HepG2 (cell line): ENCODE measurements around the gene XPR1. TPM values are rescaled to one million over a fixed set of nuclear protein-coding genes. Genes with fewer than 3 reads are reported as not detected.

Source experiments
- CC2D1A ChIP-seq: sonication (generic); formaldehyde crosslinking; IDR thresholded peaks from 2 replicates; pipeline ENCODE4 v1.8.1; 2023; ENCODE audit warnings: mild to moderate bottlenecking, missing genetic modification reagents
- FOXA3 ChIP-seq: IDR thresholded peaks from 2 replicates; pipeline ENCODE4 v1.6.1; 2016; ENCODE audit warnings: missing genetic modification reagents, missing compliant biosample characterization
- HNF4A ChIP-seq: sonication (generic); formaldehyde crosslinking; IDR thresholded peaks from 2 replicates; pipeline ENCODE4 v1.4.0; 2020; ENCODE audit warnings: missing genetic modification reagents
- HNF4G ChIP-seq, 2 experiments: sonication (generic) in 1 of 2; formaldehyde crosslinking in 1 of 2; IDR thresholded peaks; 2 replicates each; pipeline versions ENCODE4 v1.4.0 to v1.6.1; 2011 to 2020; ENCODE audit warnings: borderline replicate concordance in 2 of 2, low read depth in 2 of 2, mild to moderate bottlenecking in 2 of 2, low read length in 1 of 2, missing genetic modification reagents in 1 of 2, moderate library complexity in 1 of 2
- KLF9 ChIP-seq: IDR thresholded peaks from 2 replicates; pipeline ENCODE4 v1.6.1; 2016; ENCODE audit warnings: low read depth
- KMT2B ChIP-seq: IDR thresholded peaks from 2 replicates; pipeline ENCODE4 v1.6.1; 2016; ENCODE audit warnings: missing genetic modification reagents, missing compliant biosample characterization
- PITX1 ChIP-seq: sonication (generic); formaldehyde crosslinking; IDR thresholded peaks from 2 replicates; pipeline ENCODE4 v1.5.1; 2020; ENCODE audit warnings: mild to moderate bottlenecking, missing genetic modification reagents
- RFX1 ChIP-seq: fragments of 450-650 bp; IDR thresholded peaks from 2 replicates; pipeline ENCODE4 v1.6.1; 2017
- RFXAP ChIP-seq: sonication (generic); formaldehyde crosslinking; IDR thresholded peaks from 2 replicates; pipeline ENCODE4 v1.4.0; 2020; ENCODE audit warnings: missing genetic modification reagents, borderline replicate concordance
- SMAD1 ChIP-seq: sonication (generic); formaldehyde crosslinking; IDR thresholded peaks from 2 replicates; pipeline ENCODE4 v1.4.0; 2020; ENCODE audit warnings: missing genetic modification reagents, low read depth, mild to moderate bottlenecking, borderline replicate concordance
- ZMYM2 ChIP-seq: sonication (generic); formaldehyde crosslinking; IDR thresholded peaks from 2 replicates; pipeline ENCODE4 v1.8.0; 2022; ENCODE audit warnings: mild to moderate bottlenecking, missing genetic modification reagents
- ZNF232 ChIP-seq: sonication (generic); formaldehyde crosslinking; IDR thresholded peaks from 2 replicates; pipeline ENCODE4 v1.4.0; 2020; ENCODE audit warnings: missing genetic modification reagents, borderline replicate concordance
- ZNF337 ChIP-seq: sonication (generic); formaldehyde crosslinking; IDR thresholded peaks from 2 replicates; pipeline ENCODE4 v1.5.1; 2020; ENCODE audit warnings: missing genetic modification reagents, low read depth, mild to moderate bottlenecking, borderline replicate concordance
- ZNF350 ChIP-seq: sonication (generic); formaldehyde crosslinking; IDR thresholded peaks from 2 replicates; pipeline ENCODE4 v1.4.0; 2020; ENCODE audit warnings: mild to moderate bottlenecking, low read depth, missing genetic modification reagents, borderline replicate concordance
- ZNF354B ChIP-seq: sonication (generic); formaldehyde crosslinking; IDR thresholded peaks from 2 replicates; pipeline ENCODE4 v1.8.0; 2022; ENCODE audit warnings: mild to moderate bottlenecking, missing genetic modification reagents
- ZNF383 ChIP-seq: sonication (generic); formaldehyde crosslinking; IDR thresholded peaks from 2 replicates; pipeline ENCODE4 v1.4.0; 2020; ENCODE audit warnings: missing genetic modification reagents, mild to moderate bottlenecking, borderline replicate concordance
- polyA plus RNA-seq, 8 experiments: library from polyadenylated mRNA; depleted of rRNA in 3 of 8; stranded (reverse) in 7 of 8; unstranded in 1 of 8; fragments of >200 nt; fragmentation: Illumina TruSeq in 4 of 8; extraction: Trizol in 4 of 8; gene quantifications; 2 replicates each; pipeline versions ENCODE4 v1.2.1 to v1.2.3, GENCODE V29; 2011 to 2016; ENCODE audit warnings: low read depth in 4 of 8, missing spikeins in 1 of 8, mixed read lengths in 1 of 8; ENCODE audit not compliant: insufficient read depth in 1 of 8
- total RNA-seq, 5 experiments: library from RNA; depleted of rRNA; stranded (reverse); fragments of >200 nt; fragmentation: Illumina TruSeq; extraction: Trizol; gene quantifications; 2 replicates each; pipeline ENCODE4 v1.2.3, GENCODE V29; 2016; ENCODE audit warnings: low read depth in 1 of 5
- TF ChIP-seq, protein P1 (sequence below): sonication (generic); formaldehyde crosslinking; conservative IDR thresholded peaks from 2 replicates; pipeline ENCODE4 v1.8.1; 2023; ENCODE audit warnings: missing genetic modification reagents
- TF ChIP-seq, protein P2 (sequence below): sonication (generic); formaldehyde crosslinking; IDR thresholded peaks from 2 replicates; pipeline ENCODE4 v1.5.1; 2020; ENCODE audit warnings: mild to moderate bottlenecking, missing genetic modification reagents
- TF ChIP-seq, protein P3 (sequence below): sonication (generic); formaldehyde crosslinking; IDR thresholded peaks from 2 replicates; pipeline ENCODE4 v1.9.0; 2021; ENCODE audit warnings: missing genetic modification reagents, borderline replicate concordance
- TF ChIP-seq, protein P4 (sequence below): sonication (generic); formaldehyde crosslinking; IDR thresholded peaks from 2 replicates; pipeline ENCODE4 v1.4.0; 2020; ENCODE audit warnings: missing genetic modification reagents, mild to moderate bottlenecking, borderline replicate concordance

Gene XPR1
- total and polyA plus RNA-seq, 2 of the 13 experiments (the other 11 are each of a cell fraction or from before 2014, with no cell fraction given), result 22.3 to 23.6 TPM

DNA sequence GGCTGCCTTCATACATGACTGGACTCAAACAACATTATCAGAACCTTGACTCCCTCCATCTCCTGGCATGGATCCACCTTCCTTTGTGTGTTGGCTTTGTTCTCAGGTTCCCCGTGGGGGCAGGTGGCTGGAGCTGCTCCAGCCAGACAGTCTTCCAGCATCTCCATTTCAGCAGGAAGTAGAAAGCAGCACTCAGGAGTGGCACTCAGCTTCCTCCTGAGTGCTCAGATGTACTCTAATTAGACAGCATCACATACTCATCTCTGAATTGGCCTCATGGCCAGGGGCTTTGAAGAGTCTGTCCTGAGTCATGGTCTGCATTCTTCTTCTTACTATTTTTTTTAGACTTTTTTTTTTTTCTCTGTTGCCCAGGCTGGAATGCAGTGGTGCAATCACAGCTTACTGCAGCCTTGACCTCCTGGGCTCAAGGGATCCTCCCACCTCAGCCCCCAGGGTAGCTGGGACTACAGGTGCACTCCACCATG is 45.1 kb upstream of the XPR1 start (continued):
- TF ChIP-seq KMT2B (CRISPR knock-in tag) (no peak), HNF4G (IDR thresholded peaks at IDR 0.05; ENCODE audit: borderline replicate concordance, low read depth, low read length) (no peak), HNF4G (CRISPR knock-in tag; IDR thresholded peaks at IDR 0.05; ENCODE audit: borderline replicate concordance, low read depth) (no peak), SMAD1 (CRISPR knock-in tag) (no peak), ZNF232 (no peak), KLF9 (CRISPR knock-in tag) (no peak), RFX1 (no peak), HNF4A (peak; percentile 53), PITX1 (CRISPR knock-in tag) (peak; percentile 29; the same call in 1 of the 2 replicates), ZNF354B (CRISPR knock-in tag) (no peak), ZNF383 (CRISPR knock-in tag) (no peak), ZNF350 (CRISPR knock-in tag) (peak; percentile 29; the same call in 1 of the 2 replicates), ZMYM2 (0 out of 2 replicates have a peak, but pooled peaks have one; percentile 47), FOXA3 (CRISPR knock-in tag) (no peak; the same call in 1 of the 2 replicates), CC2D1A (CRISPR knock-in tag) (no peak), ZNF337 (CRISPR knock-in tag) (no peak), RFXAP (CRISPR knock-in tag) (no peak)
- TF ChIP-seq, protein P1, sequence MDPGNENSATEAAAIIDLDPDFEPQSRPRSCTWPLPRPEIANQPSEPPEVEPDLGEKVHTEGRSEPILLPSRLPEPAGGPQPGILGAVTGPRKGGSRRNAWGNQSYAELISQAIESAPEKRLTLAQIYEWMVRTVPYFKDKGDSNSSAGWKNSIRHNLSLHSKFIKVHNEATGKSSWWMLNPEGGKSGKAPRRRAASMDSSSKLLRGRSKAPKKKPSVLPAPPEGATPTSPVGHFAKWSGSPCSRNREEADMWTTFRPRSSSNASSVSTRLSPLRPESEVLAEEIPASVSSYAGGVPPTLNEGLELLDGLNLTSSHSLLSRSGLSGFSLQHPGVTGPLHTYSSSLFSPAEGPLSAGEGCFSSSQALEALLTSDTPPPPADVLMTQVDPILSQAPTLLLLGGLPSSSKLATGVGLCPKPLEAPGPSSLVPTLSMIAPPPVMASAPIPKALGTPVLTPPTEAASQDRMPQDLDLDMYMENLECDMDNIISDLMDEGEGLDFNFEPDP (CRISPR knock-in tag), result no peak
- TF ChIP-seq, protein P2, sequence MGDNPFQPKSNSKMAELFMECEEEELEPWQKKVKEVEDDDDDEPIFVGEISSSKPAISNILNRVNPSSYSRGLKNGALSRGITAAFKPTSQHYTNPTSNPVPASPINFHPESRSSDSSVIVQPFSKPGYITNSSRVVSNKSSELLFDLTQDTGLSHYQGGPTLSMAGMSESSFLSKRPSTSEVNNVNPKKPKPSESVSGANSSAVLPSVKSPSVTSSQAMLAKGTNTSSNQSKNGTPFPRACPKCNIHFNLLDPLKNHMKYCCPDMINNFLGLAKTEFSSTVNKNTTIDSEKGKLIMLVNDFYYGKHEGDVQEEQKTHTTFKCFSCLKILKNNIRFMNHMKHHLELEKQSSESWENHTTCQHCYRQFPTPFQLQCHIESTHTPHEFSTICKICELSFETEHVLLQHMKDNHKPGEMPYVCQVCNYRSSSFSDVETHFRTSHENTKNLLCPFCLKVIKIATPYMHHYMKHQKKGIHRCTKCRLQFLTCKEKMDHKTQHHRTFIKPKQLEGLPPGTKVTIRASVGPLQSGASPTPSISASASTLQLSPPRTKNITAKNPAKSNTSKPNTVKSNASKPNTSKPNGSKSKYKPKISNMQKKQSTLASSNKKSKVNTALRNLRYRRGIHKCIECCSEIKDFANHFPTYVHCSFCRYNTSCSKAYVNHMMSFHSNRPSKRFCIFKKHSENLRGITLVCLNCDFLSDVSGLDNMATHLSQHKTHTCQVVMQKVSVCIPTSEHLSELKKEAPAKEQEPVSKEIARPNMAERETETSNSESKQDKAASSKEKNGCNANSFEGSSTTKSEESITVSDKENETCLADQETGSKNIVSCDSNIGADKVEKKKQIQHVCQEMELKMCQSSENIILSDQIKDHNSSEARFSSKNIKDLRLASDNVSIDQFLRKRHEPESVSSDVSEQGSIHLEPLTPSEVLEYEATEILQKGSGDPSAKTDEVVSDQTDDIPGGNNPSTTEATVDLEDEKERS (CRISPR knock-in tag), result peak; percentile 45; the same call in 1 of the 2 replicates
- TF ChIP-seq, protein P3, sequence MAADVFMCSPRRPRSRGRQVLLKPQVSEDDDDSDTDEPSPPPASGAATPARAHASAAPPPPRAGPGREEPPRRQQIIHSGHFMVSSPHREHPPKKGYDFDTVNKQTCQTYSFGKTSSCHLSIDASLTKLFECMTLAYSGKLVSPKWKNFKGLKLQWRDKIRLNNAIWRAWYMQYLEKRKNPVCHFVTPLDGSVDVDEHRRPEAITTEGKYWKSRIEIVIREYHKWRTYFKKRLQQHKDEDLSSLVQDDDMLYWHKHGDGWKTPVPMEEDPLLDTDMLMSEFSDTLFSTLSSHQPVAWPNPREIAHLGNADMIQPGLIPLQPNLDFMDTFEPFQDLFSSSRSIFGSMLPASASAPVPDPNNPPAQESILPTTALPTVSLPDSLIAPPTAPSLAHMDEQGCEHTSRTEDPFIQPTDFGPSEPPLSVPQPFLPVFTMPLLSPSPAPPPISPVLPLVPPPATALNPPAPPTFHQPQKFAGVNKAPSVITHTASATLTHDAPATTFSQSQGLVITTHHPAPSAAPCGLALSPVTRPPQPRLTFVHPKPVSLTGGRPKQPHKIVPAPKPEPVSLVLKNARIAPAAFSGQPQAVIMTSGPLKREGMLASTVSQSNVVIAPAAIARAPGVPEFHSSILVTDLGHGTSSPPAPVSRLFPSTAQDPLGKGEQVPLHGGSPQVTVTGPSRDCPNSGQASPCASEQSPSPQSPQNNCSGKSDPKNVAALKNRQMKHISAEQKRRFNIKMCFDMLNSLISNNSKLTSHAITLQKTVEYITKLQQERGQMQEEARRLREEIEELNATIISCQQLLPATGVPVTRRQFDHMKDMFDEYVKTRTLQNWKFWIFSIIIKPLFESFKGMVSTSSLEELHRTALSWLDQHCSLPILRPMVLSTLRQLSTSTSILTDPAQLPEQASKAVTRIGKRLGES (CRISPR knock-in tag), result no peak
- TF ChIP-seq, protein P4, sequence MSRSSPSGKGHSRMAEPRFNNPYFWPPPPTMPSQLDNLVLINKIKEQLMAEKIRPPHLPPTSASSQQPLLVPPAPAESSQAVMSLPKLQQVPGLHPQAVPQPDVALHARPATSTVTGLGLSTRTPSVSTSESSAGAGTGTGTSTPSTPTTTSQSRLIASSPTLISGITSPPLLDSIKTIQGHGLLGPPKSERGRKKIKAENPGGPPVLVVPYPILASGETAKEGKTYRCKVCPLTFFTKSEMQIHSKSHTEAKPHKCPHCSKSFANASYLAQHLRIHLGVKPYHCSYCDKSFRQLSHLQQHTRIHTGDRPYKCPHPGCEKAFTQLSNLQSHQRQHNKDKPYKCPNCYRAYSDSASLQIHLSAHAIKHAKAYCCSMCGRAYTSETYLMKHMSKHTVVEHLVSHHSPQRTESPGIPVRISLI (CRISPR knock-in tag), result peak; percentile 99
